Mesenchymal stem cell (in vitro differentiated cells and primary cell): Measurements from ENCODE around the gene CD4.

Source experiments
- DNase-seq: peaks from one replicate; pipeline ENCODE4 v3.0.0-alpha.2; 2013
- H2AFZ ChIP-seq: one replicate; pipeline ENCODE4 v1.6.1; 2013; ENCODE audit warnings: low read depth, mild to moderate bottlenecking, control low read depth, inconsistent platforms, low read length, moderate library complexity
- H2AK5ac ChIP-seq: 2 replicates; pipeline ENCODE4 v1.6.1; 2013; ENCODE audit warnings: low read length, moderate library complexity, mild to moderate bottlenecking, inconsistent platforms; ENCODE audit not compliant: severe bottlenecking
- H2BK120ac ChIP-seq: one replicate; pipeline ENCODE4 v1.6.1; 2013; ENCODE audit warnings: low read depth, mild to moderate bottlenecking, inconsistent platforms, low read length, moderate library complexity
- H2BK12ac ChIP-seq, 2 experiments: one replicate each; pipeline ENCODE4 v1.6.1; 2013; ENCODE audit warnings: inconsistent platforms in 2 of 2, low read length in 2 of 2, mild to moderate bottlenecking in 2 of 2, moderate library complexity in 2 of 2, control low read depth in 1 of 2
- H2BK15ac ChIP-seq: one replicate; pipeline ENCODE4 v1.6.1; 2013; ENCODE audit warnings: mild to moderate bottlenecking, low read depth, inconsistent platforms; ENCODE audit not compliant: poor library complexity, severe bottlenecking
- H2BK5ac ChIP-seq: 2 replicates; pipeline ENCODE4 v1.6.1; 2013; ENCODE audit warnings: low read depth, mild to moderate bottlenecking, low read length, control low read depth, inconsistent platforms; ENCODE audit not compliant: poor library complexity, severe bottlenecking
- H3K14ac ChIP-seq, 2 experiments: one replicate each; pipeline ENCODE4 v1.6.1; 2013; ENCODE audit warnings: inconsistent platforms in 2 of 2, low read length in 2 of 2, control low read depth in 1 of 2, mild to moderate bottlenecking in 1 of 2, moderate library complexity in 1 of 2
- H3K18ac ChIP-seq, 2 experiments: one replicate each; pipeline ENCODE4 v1.6.1; 2013; ENCODE audit warnings: inconsistent platforms in 2 of 2, low read length in 2 of 2, control low read depth in 1 of 2, low read depth in 1 of 2, mild to moderate bottlenecking in 1 of 2
- H3K23ac ChIP-seq, 2 experiments: one replicate each; pipeline ENCODE4 v1.6.1; 2013; ENCODE audit warnings: inconsistent platforms in 2 of 2, low read length in 2 of 2, mild to moderate bottlenecking in 2 of 2, moderate library complexity in 2 of 2, control low read depth in 1 of 2
- H3K27ac ChIP-seq: 2 replicates; pipeline ENCODE4 v1.5.1; 2013; ENCODE audit warnings: mild to moderate bottlenecking, moderate library complexity, low read length, control low read depth, inconsistent platforms; ENCODE audit not compliant: poor library complexity, severe bottlenecking
- H3K27me3 ChIP-seq, 2 experiments: 2 replicates each; pipeline versions ENCODE4 v1.6.1 to v1.7.0; 2013; ENCODE audit warnings: low read length in 2 of 2, mild to moderate bottlenecking in 2 of 2, moderate library complexity in 2 of 2, control low read depth in 1 of 2, inconsistent platforms in 1 of 2; ENCODE audit not compliant: control insufficient read depth in 1 of 2, insufficient read depth in 1 of 2
- H3K36me3 ChIP-seq, 2 experiments: 2 replicates each; pipeline versions ENCODE4 v1.6.1 to v1.7.0; 2013; ENCODE audit warnings: low read length in 2 of 2, control low read depth in 1 of 2, inconsistent platforms in 1 of 2, low read depth in 1 of 2, mild to moderate bottlenecking in 1 of 2; ENCODE audit not compliant: insufficient read depth in 2 of 2, control insufficient read depth in 1 of 2
- H3K4ac ChIP-seq, 2 experiments: one replicate each; pipeline ENCODE4 v1.6.1; 2013; ENCODE audit warnings: inconsistent platforms in 2 of 2, low read length in 2 of 2, mild to moderate bottlenecking in 2 of 2, moderate library complexity in 2 of 2, control low read depth in 1 of 2, low read depth in 1 of 2
- H3K4me1 ChIP-seq: 2 replicates; pipeline ENCODE4 v1.6.1; 2013; ENCODE audit warnings: low read depth, low read length, control low read depth; ENCODE audit not compliant: control insufficient read depth, insufficient read depth
- H3K4me2 ChIP-seq: 2 replicates; pipeline ENCODE4 v1.6.1; 2013; ENCODE audit warnings: low read length, mild to moderate bottlenecking, inconsistent platforms; ENCODE audit not compliant: poor library complexity, severe bottlenecking
- H3K4me3 ChIP-seq, 2 experiments: 2 replicates each; pipeline versions ENCODE4 v1.5.1 to v1.7.0; 2013; ENCODE audit warnings: low read length in 2 of 2, mild to moderate bottlenecking in 2 of 2, control low read depth in 1 of 2, low read depth in 1 of 2; ENCODE audit not compliant: insufficient read depth in 1 of 2
- H3K79me1 ChIP-seq: replicated peaks from 2 replicates; pipeline ENCODE4 v1.6.1; 2013; ENCODE audit warnings: mild to moderate bottlenecking, control low read depth, low read length, inconsistent platforms; ENCODE audit not compliant: poor library complexity, severe bottlenecking
- H3K9ac ChIP-seq: 2 replicates; pipeline ENCODE4 v1.7.0; 2013; ENCODE audit warnings: mild to moderate bottlenecking, low read length, moderate library complexity
- H3K9me3 ChIP-seq: 2 replicates; pipeline ENCODE4 v1.7.0; 2013; ENCODE audit warnings: mild to moderate bottlenecking, low read length; ENCODE audit not compliant: control insufficient read depth
- H4K8ac ChIP-seq: one replicate; pipeline ENCODE4 v1.6.1; 2013; ENCODE audit warnings: inconsistent platforms, mild to moderate bottlenecking, low read length, moderate library complexity
- H4K91ac ChIP-seq: one replicate; pipeline ENCODE4 v1.6.1; 2013; ENCODE audit warnings: mild to moderate bottlenecking, low read length, inconsistent platforms
- WGBS: methylation state at CpG from one replicate; pipeline ENCODE4 v1.1.7; 2013; ENCODE audit warnings: mixed read lengths; 5-methylcytosine and 5-hydroxymethylcytosine counted together

Gene CD4

GRCh38 chr12:6851921-6852650 is 62.8 kb downstream of the CD4 start, which contains the start of gene USP5:
TSS of gene USP5 (plus strand) at chr12:6852150. CDS start at chr12:6852180, 30 bp downstream.
- no peak within 1 kb of the TSS for H2AK5ac ChIP-seq
- H2BK120ac ChIP-seq = peak within 1 kb of the TSS; percentile 27
- WGBS = under 1% methylated on average over 65 of the region's 65 CpGs
- no peak within 1 kb of the TSS for H2BK5ac ChIP-seq
- H4K91ac ChIP-seq = peak within 1 kb of the TSS; percentile 84
- H3K23ac ChIP-seq = no peak within 1 kb of the TSS
- H3K18ac ChIP-seq = peak within 1 kb of the TSS; percentile 94 to 96
- H3K9ac ChIP-seq = peak within 1 kb of the TSS; percentile 94
- DNase-seq = peak; percentile 100
- peak within 1 kb of the TSS; percentile 29 to 61 for H3K4ac ChIP-seq
- peak within 1 kb of the TSS in 1 of 2 experiments; percentile 57 for H3K14ac ChIP-seq
- peaks cover 46 to 50% of the 10 kb centered on the region in 2 experiments for H3K36me3 ChIP-seq
- peak within 1 kb of the TSS; percentile 82 to 98 for H3K4me3 ChIP-seq
- H3K27ac ChIP-seq = peak within 1 kb of the TSS; percentile 94
- peak within 1 kb of the TSS; percentile 77 for H3K4me2 ChIP-seq
- peak within 1 kb of the TSS; percentile 92 for H4K8ac ChIP-seq
- no peaks in the 10 kb centered on the region for H3K27me3 ChIP-seq
- peaks cover 30% of the 10 kb centered on the region for H3K79me1 ChIP-seq
- no peaks in the 10 kb centered on the region for H3K9me3 ChIP-seq
- no peak within 1 kb of the TSS for H2AFZ ChIP-seq
- H3K4me1 ChIP-seq = peaks cover 16% of the 10 kb centered on the region
- H2BK12ac ChIP-seq = peak within 1 kb of the TSS in 1 of 2 experiments; percentile 29
- H2BK15ac ChIP-seq = peak within 1 kb of the TSS; percentile 85

- H2BK15ac ChIP-seq = no peak overlapping the region
- 2% methylated on average over 10 of the region's 18 CpGs for whole genome bisulfite sequencing
- H3K23ac ChIP-seq = no peak overlapping the region
- peak overlapping the region in 1 of 2 experiments; percentile 29 for H3K4ac ChIP-seq
- no peak overlapping the region for H2BK5ac ChIP-seq
- H4K91ac ChIP-seq = peak overlapping the region; percentile 84
- no peaks in the 10 kb centered on the region for H3K27me3 ChIP-seq
- no peak overlapping the region for H2AK5ac ChIP-seq
- H2BK12ac ChIP-seq = no peak overlapping the region
- H3K14ac ChIP-seq = peak overlapping the region in 1 of 2 experiments; percentile 26
- peak overlapping the region; percentile 33 for H4K8ac ChIP-seq
- H3K4me2 ChIP-seq = peak overlapping the region; percentile 72
- H2AFZ ChIP-seq = no peak overlapping the region
- peak overlapping the region; percentile 87 for H3K27ac ChIP-seq
- DNase-seq = peak; percentile 85
- H3K36me3 ChIP-seq = peaks cover 49 to 50% of the 10 kb centered on the region in 2 experiments
- peak overlapping the region; percentile 27 for H2BK120ac ChIP-seq
- peaks cover 16% of the 10 kb centered on the region for H3K4me1 ChIP-seq
- H3K4me3 ChIP-seq = peak overlapping the region; percentile 52 to 98
- H3K18ac ChIP-seq = peak overlapping the region; percentile 6 to 38
- H3K79me1 ChIP-seq = peaks cover 30% of the 10 kb centered on the region
- no peaks in the 10 kb centered on the region for H3K9me3 ChIP-seq
- peak overlapping the region; percentile 94 for H3K9ac ChIP-seq
Measured at GRCh38 chr12:6852651-6853354, 63.5 kb downstream of the CD4 start.

GRCh38 chr12:6853626-6854025 is 64.3 kb downstream of the CD4 start:
- H3K4me2 ChIP-seq = no peak overlapping the region
- peak overlapping the region in 1 of 2 experiments; percentile 98 for H3K4me3 ChIP-seq
- peaks cover 51 to 56% of the 10 kb centered on the region in 2 experiments for H3K36me3 ChIP-seq
- H3K9ac ChIP-seq = peak overlapping the region; percentile 94
- peak overlapping the region; percentile 27 for H2AK5ac ChIP-seq
- H3K9me3 ChIP-seq = no peaks in the 10 kb centered on the region
- H2AFZ ChIP-seq = no peak overlapping the region
- no peaks in the 10 kb centered on the region for H3K27me3 ChIP-seq
- no peak overlapping the region for H3K18ac ChIP-seq
- H3K79me1 ChIP-seq = peaks cover 30% of the 10 kb centered on the region
- H3K23ac ChIP-seq = no peak overlapping the region
- WGBS = no CpG with 5 or more reads among the region's 1 CpG
- H2BK12ac ChIP-seq = no peak overlapping the region
- H4K8ac ChIP-seq = no peak overlapping the region
- peaks cover 16% of the 10 kb centered on the region for H3K4me1 ChIP-seq
- no peak overlapping the region for H3K14ac ChIP-seq
- peak overlapping the region; percentile 51 for H3K27ac ChIP-seq
- no peak overlapping the region for H4K91ac ChIP-seq
- no peak overlapping the region for H2BK5ac ChIP-seq
- no peak for DNase-seq
- H2BK15ac ChIP-seq = no peak overlapping the region
- H3K4ac ChIP-seq = peak overlapping the region in 1 of 2 experiments; percentile 30
- H2BK120ac ChIP-seq = no peak overlapping the region

- Histone ChIP-seq H3K36me3 (peaks cover 51 to 56% of the 10 kb centered on the region in 2 experiments), H3K9ac (peak overlapping the region; percentile 94), H3K79me1 (peaks cover 33% of the 10 kb centered on the region), H3K4ac (no peak overlapping the region), H2BK5ac (no peak overlapping the region), H4K8ac (no peak overlapping the region), H3K23ac (no peak overlapping the region), H3K9me3 (no peaks in the 10 kb centered on the region), H3K14ac (no peak overlapping the region), H3K4me3 (peak overlapping the region in 1 of 2 experiments; percentile 98), H3K27ac (peak overlapping the region; percentile 51), H2BK12ac (no peak overlapping the region), H3K27me3 (no peaks in the 10 kb centered on the region), H3K4me2 (no peak overlapping the region), H2BK15ac (no peak overlapping the region), H2AK5ac (peak overlapping the region; percentile 70), H2AFZ (no peak overlapping the region), H4K91ac (no peak overlapping the region), H2BK120ac (no peak overlapping the region), H3K18ac (no peak overlapping the region), H3K4me1 (peaks cover 16% of the 10 kb centered on the region)
- no peak for DNase-seq
- WGBS = 84% methylated on average over 6 of the region's 6 CpGs
Measured at GRCh38 chr12:6854036-6854435, 64.7 kb downstream of the CD4 start.
